MCF 10A (cell line): ENCODE results near the gene GPRC5C. TPM values are rescaled to one million over a fixed set of nuclear protein-coding genes. Genes with fewer than 3 reads are reported as not detected.

Experiments used
- BruUV-seq: library from RNA; stranded (reverse); fragments of 400-500 nt; replicated peaks from 2 replicates; lab custom pipeline; 2021; lab: Mats Ljungman, UMichigan
- CTCF ChIA-PET: fragments of 300-600 bp; sonication (Branson Sonifier 250); formaldehyde crosslinking; extraction: SDS; loops from one replicate; lab custom pipeline; 2021; ENCODE audit warnings: antibody characterized with exemption, inconsistent platforms; lab: Yijun Ruan, JAX
- POLR2A ChIA-PET: fragments of 300-600, 350-650 bp; sonication (Branson Sonifier 250); formaldehyde crosslinking; extraction: SDS; loops from one replicate; lab custom pipeline; 2020; ENCODE audit warnings: antibody characterized with exemption, inconsistent platforms; lab: Yijun Ruan, JAX
- DNase-seq: peaks from one replicate; pipeline ENCODE4 v3.0.0-alpha.2; 2018; ENCODE audit not compliant: unreplicated experiment
- H3K27ac Mint-ChIP-seq: one replicate; pipeline ENCODE4 v1.8.0; 2022; ENCODE audit warnings: mild to moderate bottlenecking, low read depth, mixed read lengths; ENCODE audit not compliant: unreplicated experiment
- H3K27me3 Mint-ChIP-seq: one replicate; pipeline ENCODE4 v1.8.0; 2022; ENCODE audit warnings: mixed read lengths; ENCODE audit not compliant: insufficient read depth, unreplicated experiment
- H3K36me3 Mint-ChIP-seq: one replicate; pipeline ENCODE4 v1.8.0; 2022; ENCODE audit warnings: mild to moderate bottlenecking, moderate library complexity, mixed read lengths; ENCODE audit not compliant: insufficient read depth, unreplicated experiment
- H3K4me1 Mint-ChIP-seq: one replicate; pipeline ENCODE4 v1.8.0; 2022; ENCODE audit warnings: mixed read lengths; ENCODE audit not compliant: insufficient read depth, unreplicated experiment
- H3K4me3 Mint-ChIP-seq: one replicate; pipeline ENCODE4 v1.8.0; 2022; ENCODE audit warnings: mild to moderate bottlenecking, moderate library complexity, mixed read lengths; ENCODE audit not compliant: unreplicated experiment
- H3K9me3 Mint-ChIP-seq: one replicate; pipeline ENCODE4 v1.8.0; 2022; ENCODE audit warnings: mixed read lengths; ENCODE audit not compliant: unreplicated experiment
- CTCF ChIP-seq: fragments of 200-600 bp; IDR thresholded peaks from one replicate; pipeline ENCODE4 v1.8.0; 2022; ENCODE audit warnings: antibody characterized with exemption, mild to moderate bottlenecking; ENCODE audit not compliant: unreplicated experiment
- intact Hi-C: fragments of 100-400 bp; cut with micrococcal nuclease; formaldehyde crosslinking; loops from 2 replicates; pipeline ENCODE4 v1.14.1; 2022
- total RNA-seq: library from RNA; stranded (reverse); gene quantifications from 2 replicates; pipeline ENCODE4 v1.2.3, GENCODE V29; 2022

GPRC5C gene
- total RNA-seq, 1 experiment from 2014 or later: 17.7 TPM

- CTCF ChIA-PET: interaction anchor here (1.2 to 3.0 kb wide), 4 partner anchors 12 to 65 kb away, joined by 3 to 21 read pairs (median 6); no protein-coding TSS in a partner anchor
These were observed 39.0 kb upstream of the GPRC5C start for GRCh38 chr17:74392848-74393247.

GRCh38 chr17:74393346-74393942 lies 38.4 kb upstream of the GPRC5C start:
- POLR2A ChIA-PET: interaction anchor here (0.8 to 1.5 kb wide), 2 partner anchors 24 to 33 kb away, joined by 3 to 5 read pairs; no protein-coding TSS in a partner anchor
- Mint-ChIP-seq H3K27ac (no peak overlapping the region), H3K4me3 (no peak overlapping the region), H3K9me3 (no peaks in the 10 kb centered on the region), H3K27me3 (peaks cover 21% of the 10 kb centered on the region), H3K36me3 (no peaks in the 10 kb centered on the region), H3K4me1 (peaks cover 6% of the 10 kb centered on the region)
- BruUV-seq: no TSS peak
- DNase-seq: no peak
- TF ChIP-seq CTCF: no peak
- CTCF ChIA-PET: interaction anchor here (0.5 to 3.0 kb wide), 5 partner anchors 13 to 99 kb away, joined by 3 to 21 read pairs (median 3); partner anchors contain the start of gene GPR142
- intact Hi-C loops: no loop called here

More at GRCh38 chr17:74392848-74393247, 39.0 kb upstream of the GPRC5C start:
- no peak for DNase-seq
- TF ChIP-seq CTCF: no peak
- BruUV-seq: no TSS peak
- H3K4me3 Mint-ChIP-seq: no peak overlapping the region
- peaks cover 6% of the 10 kb centered on the region for H3K4me1 Mint-ChIP-seq
- intact Hi-C loops: no loop called here
- POLR2A ChIA-PET: interaction anchor here (1.5 kb wide), 1 partner anchor 24 kb away, joined by 5 read pairs; no protein-coding TSS in a partner anchor
- no peaks in the 10 kb centered on the region for H3K9me3 Mint-ChIP-seq
- H3K36me3 Mint-ChIP-seq: no peaks in the 10 kb centered on the region
- H3K27ac Mint-ChIP-seq: no peak overlapping the region
- peaks cover 21% of the 10 kb centered on the region for H3K27me3 Mint-ChIP-seq

GRCh38 chr17:74394275-74394950 lies 37.5 kb upstream of the GPRC5C start:
- Mint-ChIP-seq H3K27me3 (peaks cover 14% of the 10 kb centered on the region), H3K9me3 (no peaks in the 10 kb centered on the region), H3K4me3 (no peak overlapping the region), H3K4me1 (peaks cover 6% of the 10 kb centered on the region), H3K36me3 (no peaks in the 10 kb centered on the region), H3K27ac (no peak overlapping the region)
- no peak for TF ChIP-seq CTCF
- intact Hi-C loops: no loop called here
- DNase-seq: no peak
- ChIA-PET CTCF (interaction anchor here (0.6 to 3.0 kb wide), 5 partner anchors 14 to 507 kb away, joined by 3 to 21 read pairs (median 6); no protein-coding TSS in a partner anchor), POLR2A (interaction anchor here (0.8 to 1.5 kb wide), 3 partner anchors 23 to 34 kb away, joined by 3 to 5 read pairs (median 4); no protein-coding TSS in a partner anchor)
- BruUV-seq: no TSS peak

GRCh38 chr17:74394977-74395376 lies 36.9 kb upstream of the GPRC5C start:
- Mint-ChIP-seq H3K4me1 (peaks cover 6% of the 10 kb centered on the region), H3K27me3 (peaks cover 8% of the 10 kb centered on the region), H3K9me3 (no peaks in the 10 kb centered on the region), H3K36me3 (no peaks in the 10 kb centered on the region), H3K4me3 (no peak overlapping the region), H3K27ac (no peak overlapping the region)
- ChIA-PET CTCF (interaction anchor here (0.7 to 3.0 kb wide), 3 partner anchors 15 to 507 kb away, joined by 3 to 21 read pairs (median 6); no protein-coding TSS in a partner anchor), POLR2A (interaction anchor here (0.8 kb wide), 1 partner anchor 34 kb away, joined by 4 read pairs; no protein-coding TSS in a partner anchor)
- TF ChIP-seq CTCF: no peak
- no peak for DNase-seq
- BruUV-seq: no TSS peak
- intact Hi-C loops: no loop called here
